GM19238 (cell line): ENCODE measurements around the gene GALNT18.
"Not testable (repeated sequence)": the region's sequence is repeated elsewhere in the genome, so short reads cannot be mapped to it uniquely, and the experiment has no call there.

Experiments used
- DNase-seq: peaks from one replicate; pipeline ENCODE4 v3.0.0; 2011; ENCODE audit warnings: low spot score; ENCODE audit not compliant: insufficient read length

Gene GALNT18

GRCh38 chr11:11467312-11467711 lies 154.5 kb downstream of the GALNT18 start:
- no peak for DNase-seq

DNA sequence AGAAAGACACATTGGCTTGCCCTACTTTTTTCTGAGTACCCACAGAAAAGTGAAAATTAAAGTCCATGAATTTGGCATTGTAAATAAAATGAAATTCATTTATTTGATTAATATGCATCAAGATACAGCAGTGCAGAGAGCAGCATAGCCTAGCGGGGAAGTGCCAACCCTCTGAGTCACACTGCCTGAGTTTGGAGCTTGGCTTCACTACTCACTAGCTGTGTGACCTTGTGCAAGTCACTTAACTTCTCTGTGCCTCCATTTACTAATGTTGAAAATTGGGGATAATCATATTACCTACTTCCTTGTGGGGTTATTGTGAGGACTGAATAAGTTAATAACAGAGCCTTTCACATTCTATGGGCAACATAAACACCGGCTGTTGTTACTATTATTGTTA lies 157.2 kb downstream of the GALNT18 start:
- no peak for DNase-seq

DNA sequence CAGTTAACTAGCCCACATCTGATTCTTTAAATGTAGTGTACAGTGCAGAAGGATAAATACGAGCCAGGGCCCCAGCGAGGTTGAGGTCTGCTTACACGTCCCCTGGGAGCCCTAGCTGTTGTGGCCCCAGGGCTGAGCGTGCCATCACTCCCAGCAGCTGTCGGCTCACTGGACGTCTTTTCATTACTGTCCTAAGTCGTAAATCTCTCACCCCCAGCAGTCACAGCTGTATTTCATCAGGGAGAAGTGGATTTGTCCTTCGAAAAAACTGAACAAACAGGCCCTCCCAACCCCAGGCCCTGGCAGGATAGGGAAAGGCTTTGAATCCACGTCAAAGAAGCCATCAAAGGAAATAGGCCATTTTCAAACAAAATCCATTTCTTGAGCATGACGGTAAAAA lies 158.4 kb downstream of the GALNT18 start:
- no peak for DNase-seq

DNA sequence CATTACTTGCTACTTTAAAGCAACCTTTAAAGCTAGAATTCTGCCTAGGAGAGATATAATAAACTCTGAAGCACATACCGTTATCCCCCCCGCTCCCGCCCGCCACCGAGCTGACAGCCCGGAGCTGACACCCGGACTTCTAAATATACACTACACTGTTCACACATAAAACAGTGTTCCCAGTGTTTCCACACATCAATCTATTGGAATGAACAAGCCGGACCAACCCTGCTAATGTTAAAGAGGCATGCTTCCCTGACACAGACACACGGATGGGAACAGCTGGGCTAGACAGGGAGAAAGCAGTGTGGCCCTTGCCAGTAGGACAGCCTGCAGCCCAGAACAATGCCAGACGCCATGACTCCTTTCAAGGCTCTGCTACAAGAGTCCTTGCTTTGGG lies 160.3 kb downstream of the GALNT18 start:
- DNase-seq: no peak

DNA sequence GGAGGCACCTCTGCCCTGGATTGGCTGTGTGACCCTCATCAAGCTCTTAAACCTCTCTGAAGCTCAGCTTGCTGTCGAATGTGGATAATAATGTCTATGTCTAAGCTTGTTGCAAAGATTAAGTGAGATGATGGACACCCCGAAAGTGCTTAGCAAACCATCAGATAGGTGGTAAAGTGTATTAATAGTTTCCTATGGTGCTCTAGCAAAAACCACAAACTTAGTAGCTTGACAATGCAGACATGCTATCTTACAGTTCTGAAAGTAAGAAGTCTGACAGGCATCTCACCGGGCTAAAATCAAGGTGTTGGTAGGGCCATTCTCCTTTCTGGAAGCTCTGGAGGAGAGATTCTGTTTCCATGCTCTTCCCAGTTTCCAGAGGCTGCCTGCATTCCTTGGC lies 162.2 kb downstream of the GALNT18 start:
- DNase-seq: no peak

DNA sequence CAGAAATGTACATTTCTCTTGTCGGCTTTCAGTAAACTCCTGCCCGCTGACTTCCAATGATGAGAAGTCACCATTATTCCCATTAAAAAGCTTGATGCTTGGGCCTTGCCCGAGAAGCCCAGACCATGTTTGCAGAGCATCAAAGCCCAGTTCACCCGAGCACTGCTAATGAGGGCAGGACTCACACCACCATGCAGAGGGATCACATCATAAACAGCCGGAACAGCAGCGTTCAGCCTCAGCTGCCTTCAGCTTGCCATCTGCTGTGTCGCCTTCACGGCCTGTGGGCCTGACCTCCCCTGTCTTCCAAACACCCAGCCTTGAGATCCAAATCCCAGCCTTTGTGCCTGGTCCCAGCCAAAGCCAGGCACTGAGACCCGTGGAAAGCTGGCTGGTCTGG lies 163.3 kb downstream of the GALNT18 start:
- no peak for DNase-seq

- no peak for DNase-seq
Measured at GRCh38 chr11:11458001-11458400, 163.8 kb downstream of the GALNT18 start.

DNA sequence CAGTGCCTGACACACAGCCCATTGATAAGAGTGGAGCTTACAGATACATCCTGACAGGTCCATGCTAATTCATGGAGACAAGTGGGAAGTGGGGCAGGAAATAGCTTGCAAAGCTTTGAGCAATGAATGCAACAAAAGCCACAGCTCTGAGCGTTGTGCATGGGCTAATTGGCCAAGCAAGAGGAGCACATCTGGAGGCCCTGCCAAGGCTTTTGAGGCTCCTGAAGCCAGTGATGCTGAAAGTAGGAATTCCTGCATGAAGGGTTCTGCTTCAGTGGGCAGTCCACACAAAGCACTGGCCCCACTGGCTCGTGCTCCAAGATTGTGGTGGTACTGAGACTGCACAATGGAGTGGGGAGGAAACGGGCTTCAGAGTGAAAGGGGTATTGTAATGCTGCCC lies 164.9 kb downstream of the GALNT18 start:
- no peak for DNase-seq

GRCh38 chr11:11454671-11455223 lies 167.1 kb downstream of the GALNT18 start:
- no peak for DNase-seq

DNA sequence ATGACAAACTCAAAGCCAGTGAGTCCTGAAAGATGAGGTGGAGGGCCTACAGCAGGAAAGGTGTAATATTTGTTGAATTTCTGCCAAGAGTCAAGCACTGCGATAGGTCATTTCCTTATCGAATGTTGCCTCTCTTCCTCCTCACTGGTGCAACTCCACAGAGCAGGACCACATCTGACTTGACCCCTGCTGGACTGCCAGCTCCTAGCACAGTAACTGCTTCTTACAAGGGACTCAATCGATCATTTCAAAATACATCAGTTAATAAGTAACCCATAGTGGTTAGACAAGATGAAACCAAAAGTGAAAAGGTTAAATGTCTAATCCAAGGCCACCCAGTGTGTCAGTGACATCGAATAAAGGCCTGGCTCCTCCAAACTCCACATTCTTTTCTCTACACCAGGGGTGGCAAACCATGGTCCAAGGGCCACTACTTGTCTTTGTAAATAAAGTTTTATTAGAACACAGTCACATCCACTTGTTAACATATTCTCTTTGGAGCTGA lies 170.3 kb downstream of the GALNT18 start:
- DNase-seq: peak; percentile 72

GRCh38 chr11:11450744-11451362 lies 171.0 kb downstream of the GALNT18 start:
- no peak for DNase-seq

DNA sequence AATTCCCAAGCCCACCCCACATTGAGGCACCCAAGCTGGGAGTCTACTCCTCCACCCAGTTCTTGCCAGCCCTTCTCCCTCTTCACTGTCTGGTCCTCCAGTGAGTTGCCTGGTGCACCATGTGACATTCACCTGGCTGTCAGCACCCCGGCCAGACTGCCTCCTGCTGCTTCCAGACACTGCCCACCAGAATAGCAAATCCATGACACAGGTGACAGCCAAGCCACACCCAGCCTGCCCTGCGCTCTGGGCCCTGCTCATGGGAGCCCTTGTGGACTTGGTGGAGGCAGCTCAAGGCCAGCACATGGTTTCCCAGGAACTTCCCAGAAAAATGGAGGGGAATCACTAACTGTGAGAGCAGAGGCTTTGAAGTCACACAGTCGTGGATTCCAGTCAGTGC lies 172.5 kb downstream of the GALNT18 start:
- no peak for DNase-seq

GRCh38 chr11:11448626-11449025 lies 173.2 kb downstream of the GALNT18 start:
- no peak for DNase-seq

DNA sequence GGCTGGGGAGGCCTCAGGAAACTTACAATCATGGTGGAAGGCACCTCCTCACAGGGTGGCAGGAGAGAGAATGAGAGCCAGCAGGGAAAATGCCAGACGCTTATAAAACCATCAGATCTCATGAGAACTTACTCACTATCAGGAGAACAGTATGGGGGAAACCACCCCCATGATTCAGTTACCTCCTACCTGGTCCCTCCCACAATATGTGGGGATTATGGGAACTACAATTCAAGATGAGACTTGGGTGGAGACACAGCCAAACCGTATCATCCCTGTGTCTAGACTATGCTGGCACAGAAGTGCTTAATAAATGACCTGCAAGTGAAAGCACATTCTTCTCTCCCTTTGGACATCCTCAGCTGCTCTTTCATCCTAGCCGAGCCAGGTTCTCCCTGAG lies 174.2 kb downstream of the GALNT18 start:
- DNase-seq: not testable (repeated sequence)

GRCh38 chr11:11446967-11447366 lies 174.8 kb downstream of the GALNT18 start:
- no peak for DNase-seq

DNA sequence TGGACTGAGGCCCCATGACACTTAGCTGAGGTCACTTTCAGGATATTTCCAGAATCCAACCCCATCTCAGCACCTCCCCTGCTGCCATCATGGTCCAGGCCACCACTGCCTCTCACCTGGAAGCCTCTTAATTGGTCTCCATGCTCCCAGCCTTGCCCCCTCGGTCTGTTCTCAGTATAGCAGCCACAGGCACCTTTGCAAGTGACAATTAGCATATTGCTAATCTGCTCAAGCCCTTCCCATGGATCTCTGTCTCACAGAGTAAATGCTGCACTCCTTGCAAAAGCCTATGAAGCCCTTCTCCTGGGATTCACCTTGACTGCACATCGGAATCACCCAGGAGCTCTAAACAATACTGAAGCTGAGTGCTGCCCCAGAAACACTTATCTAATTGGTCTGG lies 175.2 kb downstream of the GALNT18 start:
- no peak for DNase-seq

GRCh38 chr11:11445441-11446185 lies 176.2 kb downstream of the GALNT18 start:
- no peak for DNase-seq

DNA sequence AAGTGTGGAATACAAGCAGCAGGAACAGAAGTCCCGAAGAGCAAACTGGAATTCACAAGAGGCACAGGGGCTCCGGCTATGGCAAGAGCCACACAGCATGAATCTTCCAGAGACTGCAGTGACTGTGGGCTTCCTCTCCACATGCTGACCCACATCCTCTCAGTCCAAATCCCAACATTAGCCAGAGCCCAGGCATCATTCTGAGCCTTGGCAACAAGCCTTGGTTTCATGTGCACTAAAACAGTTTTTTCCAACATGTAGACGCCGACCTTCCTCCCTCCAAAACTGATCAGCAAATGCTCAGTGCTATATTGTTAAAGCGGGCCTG lies 177.0 kb downstream of the GALNT18 start:
- DNase-seq: no peak

DNA sequence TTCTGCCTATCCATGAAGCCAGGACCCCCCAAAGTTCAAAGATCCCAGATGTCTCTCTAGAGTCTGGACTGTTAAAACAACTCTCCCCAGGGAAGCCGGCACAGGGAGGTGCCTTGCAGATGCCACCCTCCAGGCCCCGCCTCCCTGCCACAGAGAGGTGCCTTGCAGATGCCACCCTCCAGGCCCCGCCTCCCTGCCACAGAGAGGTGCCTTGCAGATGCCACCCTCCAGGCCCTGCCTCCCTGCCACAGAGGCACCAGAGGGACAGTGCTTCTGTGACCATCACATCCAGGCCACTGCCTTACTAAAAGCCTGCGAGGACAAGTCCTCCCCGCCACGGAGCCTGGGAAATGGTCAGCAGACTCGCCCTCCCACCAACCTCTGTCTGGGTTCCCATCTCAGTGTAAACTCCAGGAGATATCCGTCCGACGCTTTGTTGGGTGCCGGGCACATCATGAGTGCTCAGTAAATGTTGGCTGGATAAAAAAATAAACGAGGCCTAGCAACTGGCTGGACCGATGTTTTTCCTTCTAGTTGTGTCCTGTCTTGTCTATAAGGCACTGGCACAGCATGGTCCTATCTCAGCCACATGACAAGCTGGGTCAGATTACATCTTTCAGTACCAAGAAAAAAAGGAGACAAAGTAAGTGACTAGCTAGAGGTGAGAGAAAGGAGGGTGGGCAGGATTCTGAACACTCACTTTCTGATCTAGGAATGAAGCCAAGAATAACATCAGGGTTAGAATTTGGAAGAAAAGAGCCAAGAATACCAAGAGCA lies 177.6 kb downstream of the GALNT18 start:
- no peak for DNase-seq

GRCh38 chr11:11442791-11443190 lies 179.0 kb downstream of the GALNT18 start:
- DNase-seq: no peak

DNA sequence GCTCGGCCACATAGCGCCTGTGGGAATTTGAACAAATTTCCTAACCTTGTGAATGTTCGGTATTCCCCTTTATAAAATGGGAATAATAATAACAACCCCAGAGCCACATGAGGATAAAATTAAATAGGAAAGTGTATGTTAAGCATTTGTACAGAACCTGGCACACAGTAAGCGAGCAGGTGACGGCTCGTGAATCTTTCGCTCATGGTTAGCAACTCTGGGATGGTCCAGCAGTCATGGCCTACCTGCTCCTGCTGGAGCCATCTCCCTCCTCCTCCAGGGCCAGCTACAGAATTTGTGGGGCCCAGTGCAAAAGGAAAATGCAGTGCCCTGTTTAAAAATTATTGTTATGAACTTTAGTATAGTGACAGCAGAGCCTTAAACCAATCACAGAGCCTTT lies 180.3 kb downstream of the GALNT18 start:
- DNase-seq: no peak

- DNase-seq: no peak
Measured at GRCh38 chr11:11441091-11441490, 180.7 kb downstream of the GALNT18 start.
